Erythroblast (primary cell): ENCODE measurements around the gene ANAPC2.

Experiments used
- GATA1 ChIP-seq: IDR thresholded peaks from 2 replicates; pipeline ENCODE4 v1.6.1; 2011; ENCODE audit warnings: low read depth, mild to moderate bottlenecking, control low read depth, low read length, moderate library complexity
- POLR2A ChIP-seq: IDR thresholded peaks from 2 replicates; pipeline ENCODE4 v1.6.1; 2011; ENCODE audit warnings: mild to moderate bottlenecking, low read length

- TF ChIP-seq POLR2A = no peak
- no peak for TF ChIP-seq GATA1
These were observed 32.7 kb upstream of the ANAPC2 start for GRCh38 chr9:137221095-137221505.
